ENCODE data around the gene MUC13. TPM values are rescaled to one million over a fixed set of nuclear protein-coding genes. Genes with fewer than 3 reads are reported as not detected.

The MUC13 gene
- total and polyA plus RNA-seq, 2 experiments from 2014 or later, result 84.4 to 297 TPM

- Histone ChIP-seq H3K4me2 (peak overlapping the region; percentile 75), H3K4me1 (ENCODE audit: insufficient read depth) (peaks cover 23% of the 10 kb centered on the region), H3K36me3 (replicated peaks; ENCODE audit: insufficient read depth, low read depth) (no peaks in the 10 kb centered on the region), H2AFZ (no peak overlapping the region), H3K27ac (no peak overlapping the region), H3K27me3 (no peaks in the 10 kb centered on the region), H3K79me2 (peaks cover 58% of the 10 kb centered on the region), H3K9me2 (replicated peaks; ENCODE audit: insufficient read depth) (no peaks in the 10 kb centered on the region), H3K9me3 (ENCODE audit: low read depth) (no peaks in the 10 kb centered on the region), H3K4me3 (no peak overlapping the region), H4K20me1 (ENCODE audit: insufficient read depth, poor library complexity, severe bottlenecking) (no peaks in the 10 kb centered on the region)
- TF ChIP-seq CTCF (IDR thresholded peaks at IDR 0.05; ENCODE audit: poor library complexity), result no peak
- no peak for TF ChIP-seq EZH2 (IDR thresholded peaks at IDR 0.05; ENCODE audit: borderline replicate concordance)
- no peak for DNase-seq (ENCODE audit: low spot score)
- 98% methylated on average over 7 of the region's 7 CpGs for WGBS (ENCODE audit: low lambda C conversion rate, missing lambda C conversion rate)
Measured at GRCh38 chr3:124884474-124885101, 50.0 kb downstream of the MUC13 start.

- Histone ChIP-seq H3K27me3 (no peaks in the 10 kb centered on the region), H3K27ac (peak overlapping the region; percentile 49), H3K9me3 (ENCODE audit: low read depth) (no peaks in the 10 kb centered on the region), H3K4me1 (ENCODE audit: insufficient read depth) (peaks cover 30% of the 10 kb centered on the region), H3K9me2 (replicated peaks; ENCODE audit: insufficient read depth) (no peaks in the 10 kb centered on the region), H4K20me1 (ENCODE audit: insufficient read depth, poor library complexity, severe bottlenecking) (no peaks in the 10 kb centered on the region), H3K4me3 (no peak overlapping the region), H3K36me3 (replicated peaks; ENCODE audit: insufficient read depth, low read depth) (no peaks in the 10 kb centered on the region), H3K4me2 (peak overlapping the region; percentile 56), H2AFZ (no peak overlapping the region), H3K79me2 (peaks cover 64% of the 10 kb centered on the region)
- 76% methylated on average over 7 of the region's 7 CpGs for WGBS (ENCODE audit: low lambda C conversion rate, missing lambda C conversion rate)
- DNase-seq (ENCODE audit: low spot score), result no peak
- TF ChIP-seq CTCF (IDR thresholded peaks at IDR 0.05; ENCODE audit: poor library complexity) (no peak), EZH2phosphoT487 (IDR thresholded peaks at IDR 0.05; ENCODE audit: low read depth, severe bottlenecking, unreplicated experiment) (no peak), EZH2 (IDR thresholded peaks at IDR 0.05; ENCODE audit: borderline replicate concordance) (no peak)
Measured at GRCh38 chr3:124883766-124884473, 50.6 kb downstream of the MUC13 start.

GRCh38 chr3:124882816-124883747 lies 51.5 kb downstream of the MUC13 start:
- no peaks in the 10 kb centered on the region for H3K36me3 ChIP-seq (replicated peaks; ENCODE audit: insufficient read depth, low read depth)
- no peaks in the 10 kb centered on the region for H4K20me1 ChIP-seq (ENCODE audit: insufficient read depth, poor library complexity, severe bottlenecking)
- H2AFZ ChIP-seq, result no peak overlapping the region
- H3K27me3 ChIP-seq, result no peaks in the 10 kb centered on the region
- 50% methylated on average over 13 of the region's 13 CpGs for WGBS (ENCODE audit: low lambda C conversion rate, missing lambda C conversion rate)
- peak overlapping the region; percentile 49 for H3K27ac ChIP-seq
- H3K9me2 ChIP-seq (replicated peaks; ENCODE audit: insufficient read depth), result no peaks in the 10 kb centered on the region
- TF ChIP-seq EZH2 (IDR thresholded peaks at IDR 0.05; ENCODE audit: borderline replicate concordance), result no peak
- TF ChIP-seq EZH2phosphoT487 (IDR thresholded peaks at IDR 0.05; ENCODE audit: low read depth, severe bottlenecking, unreplicated experiment), result no peak
- TF ChIP-seq CTCF (IDR thresholded peaks at IDR 0.05; ENCODE audit: poor library complexity), result no peak
- H3K9me3 ChIP-seq (ENCODE audit: low read depth), result no peaks in the 10 kb centered on the region
- peak overlapping the region; percentile 56 for H3K4me2 ChIP-seq
- peaks cover 35% of the 10 kb centered on the region for H3K4me1 ChIP-seq (ENCODE audit: insufficient read depth)
- DNase-seq (ENCODE audit: low spot score), result no peak
- H3K79me2 ChIP-seq, result peaks cover 68% of the 10 kb centered on the region
- H3K4me3 ChIP-seq, result no peak overlapping the region

All from hepatocyte (in vitro differentiated cells).